GM13977 (cell line): ENCODE measurements around the gene WIPI1.
"Not testable (repeated sequence)": the region's sequence is repeated elsewhere in the genome, so short reads cannot be mapped to it uniquely, and the experiment has no call there.

Experiments used
- DNase-seq: peaks from one replicate; pipeline ENCODE4 v3.0.0; 2012; ENCODE audit warnings: low spot score
- in situ Hi-C: fragments of 300-500 bp; cut with MboI; formaldehyde crosslinking; loops from one replicate; pipeline ENCODE4 v1.12.0; 2022; ENCODE audit warnings: low sequenced_read_pairs, low pct_unique_long_range_greater_than_20kb, mixed read lengths, inconsistent platforms; ENCODE audit not compliant: unreplicated experiment
- TF ChIP-seq, protein P1 (sequence below): IDR thresholded peaks from 2 replicates; pipeline ENCODE4 v1.5.1; 2012; ENCODE audit warnings: mild to moderate bottlenecking, control low read depth; ENCODE audit not compliant: insufficient read depth; ENCODE audit errors: extremely low read depth, missing control alignments

WIPI1 gene

DNA sequence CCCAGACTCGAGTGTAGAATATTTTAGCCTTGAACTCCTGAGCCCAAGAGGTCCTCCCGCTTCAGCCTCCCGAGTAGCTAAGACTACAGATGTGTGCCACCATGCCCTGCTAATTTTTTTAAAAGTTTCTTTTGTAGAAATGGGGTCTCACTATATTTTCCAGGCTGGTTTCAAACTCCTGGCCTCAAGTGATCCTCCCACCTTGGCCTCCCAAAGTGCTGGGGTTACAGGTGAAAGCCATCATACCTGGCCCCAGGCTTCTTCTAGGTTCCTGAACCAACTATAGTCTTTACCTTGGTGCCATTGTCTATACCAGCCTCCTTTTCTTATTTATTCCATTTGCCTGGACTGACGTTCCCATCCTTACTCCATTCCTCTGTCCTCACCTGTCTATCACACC, 37.8 kb upstream of the WIPI1 start:
- DNase-seq: no peak
- TF ChIP-seq, protein P1, sequence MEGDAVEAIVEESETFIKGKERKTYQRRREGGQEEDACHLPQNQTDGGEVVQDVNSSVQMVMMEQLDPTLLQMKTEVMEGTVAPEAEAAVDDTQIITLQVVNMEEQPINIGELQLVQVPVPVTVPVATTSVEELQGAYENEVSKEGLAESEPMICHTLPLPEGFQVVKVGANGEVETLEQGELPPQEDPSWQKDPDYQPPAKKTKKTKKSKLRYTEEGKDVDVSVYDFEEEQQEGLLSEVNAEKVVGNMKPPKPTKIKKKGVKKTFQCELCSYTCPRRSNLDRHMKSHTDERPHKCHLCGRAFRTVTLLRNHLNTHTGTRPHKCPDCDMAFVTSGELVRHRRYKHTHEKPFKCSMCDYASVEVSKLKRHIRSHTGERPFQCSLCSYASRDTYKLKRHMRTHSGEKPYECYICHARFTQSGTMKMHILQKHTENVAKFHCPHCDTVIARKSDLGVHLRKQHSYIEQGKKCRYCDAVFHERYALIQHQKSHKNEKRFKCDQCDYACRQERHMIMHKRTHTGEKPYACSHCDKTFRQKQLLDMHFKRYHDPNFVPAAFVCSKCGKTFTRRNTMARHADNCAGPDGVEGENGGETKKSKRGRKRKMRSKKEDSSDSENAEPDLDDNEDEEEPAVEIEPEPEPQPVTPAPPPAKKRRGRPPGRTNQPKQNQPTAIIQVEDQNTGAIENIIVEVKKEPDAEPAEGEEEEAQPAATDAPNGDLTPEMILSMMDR: no peak
- in situ Hi-C loops: no loop called here

DNA sequence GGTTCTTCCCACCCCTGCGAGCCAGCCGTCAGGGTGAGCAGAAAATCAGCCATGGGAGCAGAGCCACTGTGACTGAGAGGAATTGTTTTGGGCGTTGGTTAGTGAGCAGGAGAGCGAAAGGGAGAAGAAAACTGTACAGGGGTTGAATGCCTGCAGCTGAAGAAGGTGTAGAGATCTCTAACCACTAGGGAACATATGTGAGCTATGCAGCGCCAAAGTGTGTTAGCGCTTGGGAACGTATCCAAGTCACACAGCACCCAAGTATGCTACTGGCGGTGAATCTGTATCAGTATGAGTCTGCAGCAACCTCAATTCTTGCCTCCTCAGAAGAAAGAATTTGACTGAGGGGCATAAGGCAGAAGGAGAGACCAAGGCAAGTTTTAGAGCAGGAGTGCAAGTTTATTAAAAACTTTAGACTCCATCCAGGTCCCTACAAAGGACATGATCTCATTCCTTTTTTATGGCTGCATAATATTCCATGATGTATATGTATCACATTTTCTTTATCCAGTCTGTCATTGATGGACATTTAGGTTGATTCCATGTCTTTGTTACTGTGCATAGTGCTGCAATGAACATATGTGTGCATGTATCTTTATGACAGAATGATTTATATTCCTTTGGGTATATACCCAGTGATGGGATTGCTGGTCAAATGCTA, 35.2 kb upstream of the WIPI1 start:
- in situ Hi-C loops: not testable (repeated sequence)

DNA sequence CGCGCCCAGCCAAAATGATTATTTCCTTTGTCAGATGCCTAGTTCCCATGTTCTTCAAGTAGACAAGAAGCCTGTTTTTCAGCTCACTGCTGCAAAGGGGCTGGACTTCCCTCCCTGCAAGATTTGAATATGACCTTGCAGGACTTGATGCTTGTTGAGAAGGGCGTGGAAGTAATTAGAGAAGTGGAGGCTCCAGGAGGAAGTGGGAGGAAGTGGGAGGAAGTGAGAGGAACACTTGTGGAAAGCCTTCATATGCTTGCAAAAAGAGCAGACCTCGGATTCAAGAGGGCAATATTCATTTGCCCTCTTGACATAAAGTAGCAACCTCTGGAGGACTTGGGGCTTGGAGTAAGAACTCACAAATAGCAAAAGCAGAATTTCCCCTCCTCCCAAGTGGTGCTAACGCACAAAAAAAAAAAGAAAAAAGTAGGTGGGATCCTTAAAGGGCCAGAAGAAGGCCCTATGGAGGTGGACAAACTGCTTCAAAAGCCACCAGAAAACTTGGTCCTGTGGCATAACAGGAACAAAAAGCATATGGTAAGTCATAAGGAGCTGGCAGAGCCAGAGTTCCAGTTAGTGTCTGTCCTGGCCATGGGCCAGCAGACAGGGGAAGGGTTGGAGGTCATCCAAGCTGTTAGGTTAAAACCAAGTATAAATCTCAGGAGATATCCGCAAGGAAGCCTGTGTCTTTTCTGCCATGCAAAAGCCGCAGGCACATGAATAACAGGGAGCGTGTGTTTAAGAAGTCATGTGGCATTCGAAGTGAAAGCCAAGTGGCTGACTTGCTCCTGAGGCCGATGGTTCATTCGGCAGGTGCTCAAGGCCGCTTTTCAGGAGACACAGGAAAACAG, 34.3 kb upstream of the WIPI1 start:
- in situ Hi-C loops: no loop called here
- TF ChIP-seq, protein P1: no peak
- no peak for DNase-seq

More for the DNA sequence above, 35.2 kb upstream of the WIPI1 start:
- DNase-seq: not testable (repeated sequence)

DNA sequence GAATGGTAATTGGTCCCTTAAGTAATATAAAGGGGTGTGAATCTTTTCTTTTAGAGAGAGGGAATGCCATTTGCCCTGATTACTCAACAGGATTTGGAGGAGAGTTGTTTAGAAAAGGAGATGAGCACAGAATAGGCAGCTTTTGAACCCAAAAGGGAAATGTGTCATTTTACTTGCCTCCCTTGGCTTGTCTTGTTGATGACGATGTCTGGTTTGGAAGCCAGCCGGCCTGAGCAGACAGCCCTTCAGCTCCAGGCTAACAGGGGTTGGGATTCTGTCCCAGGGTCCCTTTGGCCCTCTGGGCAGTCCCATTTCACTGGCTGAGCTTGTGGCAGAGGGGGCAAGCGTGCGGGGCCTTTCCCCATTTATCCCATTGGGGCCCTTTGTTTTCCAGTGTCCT, 32.6 kb upstream of the WIPI1 start:
- TF ChIP-seq, protein P1: no peak
- no peak for DNase-seq
- in situ Hi-C loops: no loop called here

DNA sequence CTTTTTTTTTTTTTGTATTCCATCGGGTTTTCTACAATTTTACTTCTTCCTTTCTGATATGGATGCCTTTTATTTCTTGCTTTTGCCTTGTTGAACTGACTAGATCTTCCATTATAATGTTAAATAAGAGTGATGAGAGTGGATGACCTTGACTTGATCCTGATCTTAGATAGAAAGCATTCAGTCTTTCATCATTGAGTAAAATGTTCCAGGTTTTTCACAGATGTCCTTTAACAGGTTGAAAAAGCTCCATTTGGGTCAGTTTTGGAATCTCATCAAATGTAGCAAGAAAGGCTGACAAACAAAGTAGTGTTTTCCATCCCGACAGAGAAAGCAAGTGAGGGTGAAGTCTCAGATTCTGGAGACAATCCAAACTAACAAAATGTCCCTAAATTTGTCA, 27.2 kb upstream of the WIPI1 start:
- DNase-seq: no peak
- in situ Hi-C loops: no loop called here
- TF ChIP-seq, protein P1: no peak

DNA sequence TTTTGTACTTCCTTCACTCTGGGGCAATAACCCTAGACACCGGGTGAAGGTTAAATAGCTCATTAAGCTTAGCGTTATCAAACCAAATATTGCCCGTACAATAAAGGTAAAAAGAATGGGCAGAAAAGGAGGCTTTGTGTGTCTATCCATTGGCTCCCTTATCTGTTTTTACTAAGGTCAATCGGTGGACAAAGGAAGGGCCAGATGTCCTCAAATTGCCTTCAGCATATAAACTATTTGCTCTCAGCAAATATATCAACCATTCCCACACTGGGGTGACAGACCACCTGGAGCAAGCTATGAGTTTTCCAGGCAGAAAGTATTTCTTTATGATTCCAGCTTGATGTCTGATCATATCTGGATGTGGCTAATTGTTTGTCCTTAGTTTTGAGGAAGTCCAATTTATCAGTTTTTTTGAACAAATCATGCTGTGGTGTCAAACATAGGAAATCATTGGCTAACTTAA, 25.3 kb upstream of the WIPI1 start:
- TF ChIP-seq, protein P1: no peak
- in situ Hi-C loops: no loop called here
- DNase-seq: no peak

DNA sequence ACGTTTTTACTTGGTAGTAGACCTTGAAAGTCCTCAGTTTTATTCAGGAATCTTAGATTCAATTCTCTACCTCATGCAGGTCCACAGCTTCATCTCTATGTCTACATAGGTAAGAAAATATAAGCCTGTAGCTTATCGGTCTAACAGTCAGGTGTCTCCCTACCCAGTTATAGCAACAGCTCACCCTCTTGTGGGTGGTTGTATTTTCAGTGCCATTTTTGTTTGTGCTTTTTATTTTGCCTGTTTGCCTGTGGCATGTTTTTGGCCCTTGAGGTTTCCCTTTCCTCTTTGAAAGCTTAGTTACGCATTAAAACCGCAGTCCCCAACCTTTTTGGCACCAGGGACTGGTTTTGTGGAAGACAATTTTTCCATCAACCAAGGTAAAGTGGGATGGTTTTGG, 23.6 kb upstream of the WIPI1 start:
- DNase-seq: no peak
- TF ChIP-seq, protein P1: no peak
- in situ Hi-C loops: no loop called here
